ENCODE measurements around the gene NUP160.

DNA sequence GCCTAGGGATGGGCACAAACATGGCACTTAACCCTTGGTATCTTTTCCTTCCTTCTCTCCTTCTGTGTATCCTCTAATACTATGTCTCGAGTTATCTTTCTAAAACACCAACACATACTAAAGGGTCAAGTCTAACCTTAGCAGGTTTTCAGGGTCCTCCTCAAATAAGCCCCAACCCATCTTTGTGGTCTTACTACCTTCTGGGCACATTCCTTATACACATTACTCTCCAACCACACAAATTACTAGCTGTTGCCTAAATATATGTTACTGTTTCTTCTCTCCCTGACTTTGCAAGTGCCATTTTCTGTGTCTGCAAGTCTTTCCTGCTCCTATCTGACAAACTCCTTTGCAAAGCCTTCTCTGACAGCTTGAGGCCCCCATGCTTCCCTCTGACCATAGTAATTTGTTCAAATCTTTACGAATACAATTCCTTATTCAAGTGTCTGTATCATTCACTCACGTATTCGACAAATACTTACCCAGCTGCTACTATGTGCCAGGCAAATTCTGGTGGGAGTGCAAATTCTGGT, 15.8 kb upstream of the NUP160 start:
- TF ChIP-seq, protein P1, sequence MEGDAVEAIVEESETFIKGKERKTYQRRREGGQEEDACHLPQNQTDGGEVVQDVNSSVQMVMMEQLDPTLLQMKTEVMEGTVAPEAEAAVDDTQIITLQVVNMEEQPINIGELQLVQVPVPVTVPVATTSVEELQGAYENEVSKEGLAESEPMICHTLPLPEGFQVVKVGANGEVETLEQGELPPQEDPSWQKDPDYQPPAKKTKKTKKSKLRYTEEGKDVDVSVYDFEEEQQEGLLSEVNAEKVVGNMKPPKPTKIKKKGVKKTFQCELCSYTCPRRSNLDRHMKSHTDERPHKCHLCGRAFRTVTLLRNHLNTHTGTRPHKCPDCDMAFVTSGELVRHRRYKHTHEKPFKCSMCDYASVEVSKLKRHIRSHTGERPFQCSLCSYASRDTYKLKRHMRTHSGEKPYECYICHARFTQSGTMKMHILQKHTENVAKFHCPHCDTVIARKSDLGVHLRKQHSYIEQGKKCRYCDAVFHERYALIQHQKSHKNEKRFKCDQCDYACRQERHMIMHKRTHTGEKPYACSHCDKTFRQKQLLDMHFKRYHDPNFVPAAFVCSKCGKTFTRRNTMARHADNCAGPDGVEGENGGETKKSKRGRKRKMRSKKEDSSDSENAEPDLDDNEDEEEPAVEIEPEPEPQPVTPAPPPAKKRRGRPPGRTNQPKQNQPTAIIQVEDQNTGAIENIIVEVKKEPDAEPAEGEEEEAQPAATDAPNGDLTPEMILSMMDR (IDR thresholded peaks at IDR 0.05; ENCODE audit: low read depth, low read length): no peak
- no peak for TF ChIP-seq EZH2phosphoT487 (IDR thresholded peaks at IDR 0.05; ENCODE audit: low read depth)
